C4-2B (cell line): ENCODE results near the gene NNMT.

Experiments
- ZFX ChIP-seq: fragments of 450-650 bp; IDR thresholded peaks from 2 replicates; pipeline ENCODE4 v1.6.1; 2017
- TF ChIP-seq, protein P1 (sequence below): fragments of 450-650 bp; conservative IDR thresholded peaks from 2 replicates; pipeline ENCODE4 v1.5.1; 2017; ENCODE audit warnings: mild to moderate bottlenecking

- TF ChIP-seq, protein P1, sequence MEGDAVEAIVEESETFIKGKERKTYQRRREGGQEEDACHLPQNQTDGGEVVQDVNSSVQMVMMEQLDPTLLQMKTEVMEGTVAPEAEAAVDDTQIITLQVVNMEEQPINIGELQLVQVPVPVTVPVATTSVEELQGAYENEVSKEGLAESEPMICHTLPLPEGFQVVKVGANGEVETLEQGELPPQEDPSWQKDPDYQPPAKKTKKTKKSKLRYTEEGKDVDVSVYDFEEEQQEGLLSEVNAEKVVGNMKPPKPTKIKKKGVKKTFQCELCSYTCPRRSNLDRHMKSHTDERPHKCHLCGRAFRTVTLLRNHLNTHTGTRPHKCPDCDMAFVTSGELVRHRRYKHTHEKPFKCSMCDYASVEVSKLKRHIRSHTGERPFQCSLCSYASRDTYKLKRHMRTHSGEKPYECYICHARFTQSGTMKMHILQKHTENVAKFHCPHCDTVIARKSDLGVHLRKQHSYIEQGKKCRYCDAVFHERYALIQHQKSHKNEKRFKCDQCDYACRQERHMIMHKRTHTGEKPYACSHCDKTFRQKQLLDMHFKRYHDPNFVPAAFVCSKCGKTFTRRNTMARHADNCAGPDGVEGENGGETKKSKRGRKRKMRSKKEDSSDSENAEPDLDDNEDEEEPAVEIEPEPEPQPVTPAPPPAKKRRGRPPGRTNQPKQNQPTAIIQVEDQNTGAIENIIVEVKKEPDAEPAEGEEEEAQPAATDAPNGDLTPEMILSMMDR: no peak
- TF ChIP-seq ZFX: no peak
Observed at GRCh38 chr11:114259124-114259526, 37.1 kb upstream of the NNMT start.
